Activated T-helper 9 cell treated with anti-CD3 and anti-CD28 coated beads, Interleukin-2, amount 50 U/mL, for 16 hours (primary cell): ENCODE results near the gene XRCC3.

Experiments
- DNase-seq: peaks from one replicate; pipeline ENCODE4 v3.0.0-alpha.2; 2020; ENCODE audit warnings: low read depth

XRCC3 gene

DNA sequence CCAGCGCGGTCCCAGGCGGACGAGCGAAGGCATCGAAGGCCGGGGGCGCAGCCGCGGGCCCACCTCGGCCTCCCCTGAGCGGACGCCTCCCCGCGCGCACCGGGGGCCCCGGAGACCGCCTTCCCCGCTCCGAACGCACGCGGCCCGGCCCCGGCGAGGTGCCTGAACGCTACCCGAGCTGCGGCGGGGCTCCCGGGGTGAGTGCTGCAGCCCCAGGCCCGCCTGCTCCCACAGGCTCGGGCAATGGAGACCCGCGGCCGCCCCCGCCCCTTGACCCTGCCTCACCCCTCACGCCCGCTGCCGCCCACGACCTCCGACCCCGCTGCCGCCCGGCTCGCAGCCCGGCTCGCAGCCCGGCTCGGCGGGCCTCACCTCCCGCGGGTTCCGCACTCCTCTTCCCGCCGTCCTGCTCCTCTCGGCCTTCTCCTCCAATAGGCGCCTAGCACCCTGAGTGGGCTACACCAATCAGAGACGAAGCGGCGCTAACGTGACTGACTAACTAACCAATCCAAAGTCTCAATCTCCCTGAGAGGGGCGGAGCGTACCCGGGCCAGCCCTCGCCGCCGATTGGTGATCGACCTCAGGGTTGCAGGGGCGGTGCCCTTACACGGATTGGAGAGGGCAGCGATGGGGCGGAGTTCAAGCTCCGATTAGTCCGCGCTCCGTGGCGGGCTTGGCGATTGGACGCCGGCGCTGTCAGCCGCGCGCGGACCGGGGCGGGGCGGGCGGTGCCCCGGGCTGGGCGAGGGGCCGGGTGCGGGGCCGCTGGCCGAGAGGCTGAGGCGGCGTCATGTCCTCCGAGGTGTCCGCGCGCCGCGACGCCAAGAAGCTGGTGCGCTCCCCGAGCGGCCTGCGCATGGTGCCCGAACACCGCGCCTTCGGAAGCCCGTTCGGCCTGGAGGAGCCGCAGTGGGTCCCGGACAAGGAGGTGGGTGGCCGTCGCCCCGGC is at the start of gene XRCC3, which contains the start of gene ZFYVE21:
Gene XRCC3, minus strand, starts transcription at position 400 of the 949 bp plus-strand sequence. CDS start 4,364 bp downstream, outside the sequence.
Gene ZFYVE21, plus strand, starts transcription at position 759 of the 949 bp plus-strand sequence. Its CDS starts 32 bp downstream, at position 791.
- DNase-seq = peak; percentile 99

DNA sequence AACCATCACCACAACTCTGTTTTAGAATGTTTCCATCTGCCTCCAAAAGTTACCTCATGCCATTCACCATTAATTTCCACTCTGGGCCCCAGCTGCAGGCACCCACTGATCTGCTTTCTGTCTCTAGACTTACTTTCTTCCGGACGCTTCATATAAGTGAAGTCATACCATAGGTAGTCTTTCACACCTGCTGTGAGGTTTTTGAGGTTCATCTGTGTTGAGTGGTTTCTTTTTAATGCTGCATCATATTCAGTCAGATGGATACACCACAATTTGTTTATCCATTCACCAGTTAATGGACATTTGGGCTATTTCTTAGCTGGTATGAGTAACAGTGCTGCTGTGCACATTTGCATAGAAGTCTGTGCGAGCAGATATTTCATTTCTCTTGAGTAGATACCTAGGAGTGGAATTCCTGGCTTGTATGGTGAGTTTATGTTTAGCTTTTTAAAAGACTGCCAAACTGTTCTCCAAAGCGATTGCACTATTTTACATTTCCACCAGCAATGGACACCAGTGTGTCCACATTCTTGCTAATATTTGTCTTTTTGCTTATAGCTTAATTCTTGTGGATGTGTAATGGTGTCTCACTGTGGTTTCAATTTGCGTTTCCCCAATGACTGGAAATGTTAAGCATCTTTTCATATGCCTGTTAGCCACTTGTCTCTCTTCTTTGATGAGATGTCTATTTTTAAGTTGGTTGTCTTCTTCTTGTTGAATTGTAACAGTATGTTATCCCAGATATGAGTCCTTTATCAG is 48.7 kb upstream of the XRCC3 start:
- no peak for DNase-seq

DNA sequence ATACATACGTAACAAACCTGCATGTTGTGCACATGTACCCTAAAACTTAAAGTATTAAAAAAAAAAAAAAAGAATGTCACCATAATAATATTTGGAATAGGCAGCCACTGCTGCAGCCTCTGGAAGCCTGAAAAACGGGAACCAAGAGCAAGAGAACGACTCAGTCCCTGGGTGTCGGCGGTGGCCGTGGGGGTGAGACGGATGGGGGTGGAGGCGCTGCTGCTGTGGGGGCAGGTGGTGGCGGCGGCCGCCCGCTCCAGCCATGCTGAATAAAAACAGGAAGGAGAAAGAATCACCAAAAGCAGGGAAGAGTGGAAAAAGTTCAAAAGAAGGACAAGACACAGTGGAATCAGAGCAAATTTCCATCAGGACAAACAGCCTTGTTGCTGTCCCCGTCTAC is 47.3 kb upstream of the XRCC3 start:
- DNase-seq = no peak

DNA sequence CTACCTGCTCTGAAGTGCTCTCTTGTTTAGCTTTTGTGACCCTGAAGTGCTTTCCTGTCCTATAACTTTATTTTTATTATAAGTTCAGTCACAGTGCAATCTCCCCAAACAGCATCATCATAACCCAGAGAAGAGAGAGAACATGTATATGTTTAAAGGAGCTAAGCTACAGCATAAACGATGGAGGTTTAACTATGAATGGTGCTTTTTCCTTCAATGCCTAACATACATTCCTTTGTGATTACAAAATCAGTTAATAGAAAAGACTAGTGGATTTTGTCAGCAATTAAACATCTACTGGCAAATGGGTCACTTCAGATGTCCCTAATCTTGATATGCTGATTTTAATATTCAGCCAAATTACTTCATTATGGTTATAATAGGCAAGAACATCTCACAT is 46.8 kb upstream of the XRCC3 start:
- DNase-seq = no peak

DNA sequence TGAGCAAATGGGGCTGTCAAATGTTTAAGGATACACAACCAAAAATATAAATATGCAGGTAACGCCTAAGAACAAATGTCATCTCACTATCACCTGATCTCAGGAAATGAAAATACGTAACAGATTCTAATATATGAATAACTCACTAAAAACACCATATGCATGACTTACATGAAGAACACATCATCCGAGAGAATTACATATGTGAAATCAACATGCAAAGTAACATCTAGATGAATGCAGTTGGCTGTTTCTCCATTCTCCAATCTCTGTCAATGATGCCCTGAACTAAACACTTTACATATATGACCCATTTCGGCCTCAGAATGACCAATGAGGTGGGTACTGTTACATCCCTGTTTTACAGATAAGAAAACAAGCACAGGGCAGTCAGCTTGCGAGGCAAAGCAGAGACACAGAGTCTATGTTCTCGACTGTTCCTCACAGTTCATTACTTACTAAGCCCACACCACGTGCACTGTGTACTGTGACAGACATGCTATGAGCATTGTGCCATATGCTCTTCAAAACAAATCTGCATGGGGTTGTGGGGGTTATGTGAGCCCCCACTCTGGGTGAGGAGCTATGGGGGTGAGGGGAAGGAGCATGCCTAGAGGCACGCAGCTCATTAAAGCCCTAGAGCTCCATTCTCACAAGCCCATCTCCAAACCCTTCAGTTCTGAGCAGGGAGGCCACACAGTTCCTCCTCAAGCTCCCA is 43.0 kb upstream of the XRCC3 start:
- DNase-seq = no peak

DNA sequence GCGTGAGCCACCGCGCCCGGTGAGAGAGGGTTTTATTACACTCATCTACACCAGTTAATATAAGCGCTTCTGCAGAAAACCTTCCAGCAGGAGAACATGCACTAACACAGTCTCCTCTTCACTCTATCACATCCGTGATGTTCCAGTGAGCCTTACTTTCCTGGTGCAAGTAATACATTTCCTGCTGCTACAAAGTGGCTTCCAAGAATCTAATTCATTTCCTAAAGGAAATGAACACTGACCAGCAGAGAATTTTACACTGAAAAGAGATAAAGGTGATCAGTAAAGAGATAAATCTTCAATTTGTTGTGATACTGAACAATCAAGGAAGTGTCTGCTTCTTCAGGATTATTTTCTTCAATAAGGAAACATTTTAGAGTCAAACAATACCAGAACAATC is 39.8 kb upstream of the XRCC3 start:
- DNase-seq = no peak

DNA sequence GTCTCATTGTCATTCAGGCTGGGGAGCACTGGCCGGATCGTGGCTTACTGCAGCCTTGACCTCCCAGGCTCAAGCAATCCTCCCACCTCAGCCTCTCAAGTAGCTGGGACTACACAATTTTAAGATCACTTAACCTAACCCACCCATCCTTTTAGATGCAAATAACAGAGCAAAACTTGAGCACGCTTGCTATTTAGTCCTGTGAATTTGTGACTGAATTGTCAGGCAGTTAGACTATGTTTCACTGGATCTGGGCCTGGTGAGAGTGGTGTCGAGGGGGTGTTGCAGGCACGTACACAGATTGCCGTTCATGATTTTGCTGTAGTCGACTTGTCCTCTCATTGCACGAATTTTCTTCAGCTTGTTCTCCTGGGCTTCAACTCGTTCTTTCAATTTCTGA is 38.5 kb upstream of the XRCC3 start:
- DNase-seq = no peak

DNA sequence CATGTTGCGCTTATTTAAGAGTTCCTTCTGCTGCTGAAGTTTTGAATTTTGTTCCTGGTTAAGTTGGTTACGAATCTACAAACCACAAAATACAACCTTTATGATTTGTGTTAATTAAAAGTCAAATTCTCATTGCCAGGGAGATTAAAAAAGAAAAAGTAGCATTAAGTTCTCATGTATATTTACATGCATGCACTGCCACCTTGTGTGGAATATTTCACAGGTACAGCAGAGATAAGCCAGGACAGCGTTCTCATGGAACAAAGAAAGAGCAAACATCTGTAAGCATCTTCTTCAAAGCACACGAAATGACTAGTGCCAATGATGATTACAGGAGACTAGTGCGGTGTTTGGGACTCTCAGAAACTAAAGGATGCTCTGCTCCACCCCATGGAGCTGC is 34.6 kb upstream of the XRCC3 start:
- DNase-seq = no peak

DNA sequence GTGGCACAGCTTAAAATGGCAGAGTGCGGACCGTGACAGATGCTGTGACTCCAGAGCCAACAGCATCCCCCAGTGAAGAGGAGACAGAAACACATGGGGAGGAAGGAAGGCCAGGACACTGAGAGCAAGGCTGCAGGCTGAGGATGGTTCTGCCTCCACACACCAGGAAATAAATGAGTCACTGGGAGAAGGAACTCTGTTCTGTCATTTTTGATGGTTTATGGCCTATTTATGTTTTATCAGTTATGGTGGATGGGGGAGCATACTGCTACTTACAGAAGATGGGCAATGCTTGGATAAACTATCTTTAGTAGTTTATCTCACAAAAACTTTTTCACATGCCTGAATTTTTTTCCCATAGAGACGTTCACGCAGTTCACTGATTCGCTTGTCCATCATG is 34.2 kb upstream of the XRCC3 start:
- no peak for DNase-seq

DNA sequence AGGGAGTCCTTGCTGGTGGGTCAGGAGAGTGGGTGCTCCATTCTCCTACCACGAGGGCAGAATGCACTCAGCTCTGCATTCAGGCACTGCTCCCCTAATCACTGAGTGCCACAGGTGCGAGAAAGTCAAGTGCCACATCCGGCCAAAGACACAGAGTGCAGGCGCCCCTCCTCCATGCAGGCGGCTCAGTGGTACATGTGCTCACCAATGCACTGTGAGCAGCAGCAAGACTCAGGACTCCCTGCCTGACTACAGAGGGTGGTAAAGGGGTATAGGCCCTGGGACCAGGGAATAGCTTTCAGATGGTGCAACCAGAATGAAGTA is 33.2 kb upstream of the XRCC3 start:
- DNase-seq = no peak

DNA sequence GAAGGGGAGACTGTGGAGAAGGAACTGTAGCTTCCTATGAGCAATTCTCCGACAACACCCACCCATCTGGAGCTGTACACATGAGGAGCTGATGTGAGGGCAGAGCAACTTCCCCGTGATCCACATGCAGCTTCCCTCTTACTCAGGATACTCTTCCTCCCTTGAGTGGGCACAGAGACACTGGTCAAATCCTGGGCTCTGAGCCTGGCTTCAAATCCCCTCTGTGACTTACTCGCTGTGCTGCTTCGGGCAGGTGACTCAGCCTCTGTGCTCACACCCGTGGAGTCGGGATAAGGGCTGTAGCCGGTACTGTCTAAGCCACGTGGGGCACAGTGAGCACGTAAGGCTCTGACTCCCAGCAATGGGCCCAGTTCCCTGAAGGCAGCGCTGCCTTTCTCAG is 31.4 kb upstream of the XRCC3 start:
- no peak for DNase-seq

DNA sequence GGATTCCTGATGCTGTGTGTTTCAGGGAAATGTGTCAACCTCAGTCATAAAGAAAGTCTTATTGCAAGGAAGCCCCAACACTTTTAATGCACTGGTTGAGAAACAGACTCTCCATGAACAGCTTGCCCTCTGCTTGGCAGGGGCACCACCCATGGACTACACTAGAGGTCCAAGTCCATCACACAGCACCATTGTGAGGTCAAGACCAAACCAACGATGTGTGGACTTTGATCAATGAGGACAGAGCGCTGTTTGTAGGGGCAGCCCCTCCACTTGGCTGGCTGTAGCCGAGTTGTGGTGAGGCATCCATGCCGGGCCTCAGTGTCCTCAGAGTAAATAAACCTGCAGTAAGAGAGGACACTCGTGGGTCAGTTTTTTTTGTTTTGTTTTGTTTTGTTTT is 30.2 kb upstream of the XRCC3 start:
- DNase-seq = no peak

DNA sequence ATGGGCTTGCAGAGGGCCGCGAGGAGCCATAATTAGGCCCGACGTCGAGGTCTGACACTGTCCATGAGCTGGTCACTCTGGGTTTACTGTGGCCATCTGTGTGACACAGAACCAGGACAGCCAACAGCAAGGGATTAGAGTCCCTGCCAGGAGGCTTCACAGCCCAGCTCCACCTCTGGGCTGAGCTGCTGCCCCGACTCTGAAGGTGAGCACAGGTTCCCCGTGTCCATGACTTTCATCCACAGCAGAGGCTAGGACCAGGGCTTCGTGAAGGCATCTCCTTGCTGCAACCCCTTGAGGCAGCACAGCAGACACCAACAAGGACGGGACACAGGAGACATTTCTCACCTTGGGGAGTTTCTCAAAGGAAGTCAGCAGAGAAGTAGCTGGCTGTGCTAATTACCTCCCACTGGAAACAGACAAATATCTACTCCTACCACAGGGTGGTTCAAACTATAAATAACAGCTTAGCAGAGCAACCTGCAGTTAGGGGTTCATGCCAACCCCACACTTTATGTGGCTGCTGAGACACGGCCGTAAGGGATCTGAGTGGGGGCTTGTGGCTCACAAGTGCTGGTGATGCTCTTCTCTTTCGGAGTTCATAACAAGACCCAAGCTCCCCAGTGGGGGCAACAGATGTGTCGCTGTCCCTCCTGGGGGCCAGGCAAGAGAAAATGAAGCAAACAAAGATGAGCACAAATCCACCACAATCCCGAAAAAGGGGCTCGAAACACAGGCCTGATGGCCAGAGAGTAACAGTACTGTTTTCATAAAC is 29.6 kb upstream of the XRCC3 start:
- DNase-seq = no peak

DNA sequence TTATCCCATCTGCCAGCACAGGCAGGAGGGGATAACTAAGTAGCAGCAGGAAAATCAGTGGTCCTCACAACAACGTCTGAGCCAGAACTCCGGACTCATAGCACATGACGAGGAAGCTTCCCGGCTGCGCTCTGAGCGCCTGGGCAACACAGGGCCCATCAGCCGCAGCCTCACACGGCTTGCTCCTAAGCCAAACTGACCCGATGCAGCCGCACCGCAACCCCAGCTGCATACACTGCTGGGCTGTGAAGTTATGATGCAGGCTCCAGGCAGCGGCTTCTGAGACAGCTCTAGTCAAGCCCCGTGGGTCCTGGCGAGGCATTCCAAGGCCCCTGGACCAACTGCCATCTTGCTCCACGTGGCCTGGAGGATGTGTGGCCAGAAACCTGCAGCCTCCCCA is 28.4 kb upstream of the XRCC3 start:
- DNase-seq = no peak

DNA sequence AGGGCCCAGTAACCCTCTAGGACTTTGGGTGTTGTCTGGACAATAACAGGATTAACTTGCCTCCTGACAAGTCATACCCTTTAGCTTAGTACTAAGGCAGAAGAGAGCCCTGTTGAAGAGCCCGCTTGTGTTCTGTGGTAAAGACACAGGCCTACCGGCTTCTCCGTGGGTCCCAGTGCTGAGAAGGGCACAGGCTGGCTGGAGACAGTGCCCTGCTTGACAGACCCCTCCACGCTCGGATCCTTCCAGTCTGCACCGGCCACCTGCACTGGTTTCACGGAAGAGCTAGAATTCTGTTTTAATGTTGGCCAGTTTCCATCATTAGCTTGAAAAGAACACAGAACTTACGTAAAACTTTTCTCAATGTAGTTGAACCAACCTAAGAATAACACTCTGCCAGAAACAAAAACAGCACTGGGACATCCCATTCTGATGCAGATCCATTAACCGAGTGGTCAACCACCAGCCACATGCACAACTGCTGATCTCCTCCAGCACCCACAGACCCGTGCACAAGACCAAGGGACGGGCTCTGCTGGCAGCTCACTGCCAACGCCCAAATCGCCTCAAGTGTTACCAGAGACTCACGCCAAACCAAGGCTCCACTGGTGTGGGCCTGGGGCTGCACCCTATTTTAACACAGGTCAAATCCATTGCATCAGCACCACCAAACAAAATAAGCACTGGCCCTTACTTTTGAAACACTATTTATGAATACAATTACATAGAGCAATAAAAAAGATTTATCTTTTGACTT is 27.4 kb upstream of the XRCC3 start:
- no peak for DNase-seq

DNA sequence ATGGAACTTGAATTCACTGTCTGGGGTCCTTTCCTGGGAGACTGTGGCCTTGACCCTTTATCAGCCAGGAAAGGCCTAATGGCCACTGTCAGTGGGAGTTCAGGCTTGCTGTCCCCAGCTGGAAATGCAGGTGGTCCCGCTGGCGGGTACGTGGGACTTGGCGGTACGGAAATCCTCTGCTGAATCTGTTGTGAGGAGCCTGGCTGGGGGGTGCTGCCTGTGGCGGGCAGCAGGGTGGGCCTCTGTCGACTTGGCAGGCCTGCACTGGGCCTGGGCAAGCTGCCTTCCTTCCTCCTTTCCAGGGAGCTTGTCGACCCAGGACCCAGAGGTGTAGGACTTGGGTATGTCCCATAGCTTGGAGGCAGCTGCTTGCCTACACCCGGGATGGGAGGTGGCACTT is 26.6 kb upstream of the XRCC3 start:
- DNase-seq = no peak

DNA sequence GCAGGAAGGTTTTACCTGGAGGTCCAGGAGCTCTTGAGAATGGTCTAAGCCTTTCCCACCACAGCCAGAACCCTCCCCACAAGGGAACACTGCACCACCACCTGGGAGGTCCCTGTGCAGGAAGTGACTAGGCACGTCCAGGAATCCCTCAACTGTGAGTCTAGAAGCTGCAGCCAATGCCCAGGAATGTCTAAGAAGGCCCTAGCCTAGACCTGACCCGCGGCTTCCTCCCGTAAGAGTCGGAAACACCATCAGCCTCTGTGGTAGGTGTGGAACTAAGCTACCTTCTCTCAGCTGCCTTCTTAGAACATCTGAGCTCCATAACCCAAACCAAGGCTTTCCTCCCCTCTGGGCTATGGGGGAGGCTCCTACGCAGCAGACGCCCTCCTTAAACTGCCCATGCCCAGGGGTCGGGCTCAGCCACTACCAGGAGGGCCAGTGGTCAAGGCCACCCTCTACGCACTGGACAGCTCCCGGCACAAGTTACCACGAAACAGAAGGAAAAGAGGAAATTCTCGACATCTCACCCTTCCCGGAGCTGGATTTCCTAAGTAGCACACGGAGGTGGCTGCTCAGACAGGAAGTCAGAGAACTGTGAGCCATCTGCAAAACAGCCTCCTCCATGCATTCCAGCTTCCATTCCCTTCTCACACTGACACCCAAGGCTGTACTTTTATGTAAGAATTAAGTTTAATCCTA is 25.9 kb upstream of the XRCC3 start:
- DNase-seq = no peak

DNA sequence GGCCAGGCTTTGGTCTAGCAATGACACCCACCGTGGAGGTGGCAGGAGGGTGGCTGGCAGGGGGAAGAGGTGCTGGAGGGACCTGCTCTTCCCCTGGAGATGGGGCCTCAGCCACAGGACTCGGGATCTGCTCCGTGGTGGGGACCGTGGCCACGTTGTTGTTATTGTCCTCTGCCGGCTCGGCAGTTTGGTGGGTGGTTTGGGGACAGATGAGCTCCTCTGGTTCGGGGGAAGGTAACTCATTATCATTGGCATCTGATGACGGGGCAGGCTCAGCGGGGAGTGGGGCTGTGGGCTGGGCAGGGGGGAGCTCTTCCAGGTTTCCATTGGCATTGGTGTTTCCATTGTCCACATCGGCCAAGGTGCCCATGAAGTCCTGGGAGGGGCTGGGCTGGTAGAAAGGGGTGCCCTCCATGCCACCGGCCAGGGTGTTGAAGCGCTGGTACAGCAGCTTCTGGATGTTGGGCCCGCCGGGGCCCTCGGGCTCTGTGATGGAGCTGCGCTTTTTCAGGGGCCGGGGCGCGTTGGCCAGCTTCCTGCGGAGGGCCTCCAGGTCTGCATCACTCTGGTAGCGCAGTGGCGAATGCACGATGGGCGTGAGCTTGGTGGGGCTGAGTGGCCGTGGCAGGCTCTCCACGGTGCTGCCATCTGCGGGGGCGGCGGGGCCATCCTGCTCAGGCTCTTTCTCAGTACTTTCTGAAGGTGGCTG is 24.7 kb upstream of the XRCC3 start:
- DNase-seq = no peak

DNA sequence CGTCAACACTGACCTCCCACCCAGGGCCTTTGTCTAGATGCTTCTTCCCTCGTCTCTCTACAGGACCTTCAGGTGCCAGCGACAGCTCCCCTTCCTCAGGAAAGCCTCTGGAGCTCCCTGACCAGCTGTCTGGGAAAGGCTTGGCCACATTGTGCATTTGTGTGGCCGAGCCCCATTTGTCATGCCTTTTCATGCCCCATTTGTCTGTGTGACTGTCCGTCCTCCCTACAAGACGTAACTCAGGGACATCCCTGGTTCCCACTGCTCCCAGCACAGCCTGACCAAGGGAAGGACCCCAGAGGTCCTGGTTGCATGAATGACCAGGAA is 24.2 kb upstream of the XRCC3 start:
- DNase-seq = no peak
